ENCODE data around the gene PDXDC1. TPM values are rescaled to one million over a fixed set of nuclear protein-coding genes. Genes with fewer than 3 reads are reported as not detected.
A peak's percentile ranks its signal among the peaks of the same experiment; 100 is the strongest.
"Not testable (repeated sequence)": the region's sequence is repeated elsewhere in the genome, so short reads cannot be mapped to it uniquely, and the experiment has no call there.

The PDXDC1 gene
- total and polyA plus RNA-seq, 8 donors: 51.5 to 82.8 (median 72.8) TPM

DNA sequence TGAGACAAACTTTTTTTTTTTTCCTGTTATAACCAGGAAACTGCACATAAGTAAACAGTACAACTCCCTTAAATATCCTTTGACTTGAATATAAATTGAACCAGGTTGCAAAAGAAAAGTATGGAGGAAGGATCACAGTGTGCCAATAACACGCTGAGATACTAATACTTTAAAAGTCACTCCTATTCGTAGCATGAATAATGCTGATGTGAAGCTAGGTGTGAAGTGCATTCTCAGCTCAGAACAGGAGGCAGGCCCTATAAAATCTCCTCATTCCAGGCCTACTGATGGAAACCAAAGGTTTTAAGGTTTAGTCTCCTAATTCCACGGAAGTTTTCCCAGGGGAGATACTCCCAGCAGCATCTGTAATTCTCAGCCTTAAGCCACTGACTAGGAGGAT is 25.0 kb downstream of the PDXDC1 start:
- intact Hi-C loops (cut with DNase I): not testable (repeated sequence)

DNA sequence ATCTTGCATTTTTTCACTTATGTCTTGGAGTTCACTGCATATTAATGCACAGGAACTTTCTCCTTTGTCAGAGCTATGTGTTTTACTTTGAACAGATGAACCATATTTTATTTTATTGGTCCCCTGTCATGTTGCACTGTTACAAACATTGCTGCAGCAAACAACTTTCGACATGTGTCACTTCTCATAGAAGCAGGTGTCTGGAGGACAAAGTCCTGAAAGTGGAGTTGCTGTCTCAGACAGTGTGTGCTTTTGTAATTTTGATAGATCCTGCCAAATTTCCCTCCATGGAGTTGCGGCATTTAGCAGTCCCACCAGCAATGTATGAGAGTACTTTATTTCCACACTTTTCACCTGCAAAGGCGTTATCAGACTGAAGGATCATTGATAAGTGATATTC is 27.6 kb downstream of the PDXDC1 start:
- H3K9me3 ChIP-seq; H3K4me1 ChIP-seq; H3K27ac ChIP-seq; ATAC-seq; H3K4me3 ChIP-seq; FAIRE-seq; intact Hi-C loops (cut with DNase I); H3K27me3 ChIP-seq; DNase-seq: not testable (repeated sequence)
- H3K36me3 ChIP-seq: peaks cover 0 to 31% (median 20%) of the 10 kb centered on the region in 3 donors
- 48 to 53% methylated on average over 1 of the region's 3 CpGs for WGBS, 2 donors

More for the DNA sequence above, 25.0 kb downstream of the PDXDC1 start:
- DNase-seq, H3K27me3 ChIP-seq, H3K4me3 ChIP-seq, H3K9me3 ChIP-seq, H3K4me1 ChIP-seq, FAIRE-seq, H3K27ac ChIP-seq: not testable (repeated sequence)
- peak in 1 of 4 donors; percentile 4 for ATAC-seq
- WGBS, 2 donors: 84 to 89% methylated on average over 3 of the region's 3 CpGs
- peaks cover 0 to 19% (median 12%) of the 10 kb centered on the region in 3 donors for H3K36me3 ChIP-seq

DNA sequence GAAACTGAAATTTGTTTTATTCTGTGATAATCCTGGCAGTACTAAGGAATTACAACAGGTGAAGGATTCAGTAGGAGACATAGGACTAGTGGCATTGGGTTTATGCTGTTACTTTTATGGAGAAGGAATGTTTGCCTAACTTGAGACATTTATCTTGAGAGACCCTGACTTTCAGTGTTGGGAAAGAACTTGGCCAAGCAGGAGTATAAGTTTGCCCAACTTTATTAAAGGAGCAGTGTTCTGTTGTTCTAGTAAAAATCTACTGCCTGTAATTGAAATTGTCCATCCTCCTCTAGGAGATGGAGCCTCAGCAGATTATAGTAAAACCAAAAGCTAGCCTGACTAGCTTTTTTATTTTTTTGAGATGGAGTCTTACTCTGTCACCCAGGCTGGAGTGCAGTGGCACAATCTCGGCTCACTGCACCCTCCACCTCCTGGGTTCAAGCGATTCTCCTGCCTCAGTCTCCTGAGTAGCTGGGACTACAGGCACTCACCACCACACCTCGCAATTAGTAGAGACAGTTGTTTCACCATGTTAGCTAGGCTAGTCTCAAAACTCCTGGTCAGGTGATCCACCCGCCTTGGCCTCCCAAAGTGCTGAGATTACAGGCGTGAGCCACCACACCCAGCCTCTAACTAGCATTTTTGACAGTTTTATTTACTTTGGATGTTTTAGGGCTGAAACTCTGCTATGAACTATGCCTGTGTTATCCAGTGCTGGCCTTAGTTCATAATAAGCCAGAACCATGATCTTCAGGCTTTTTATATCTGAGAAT is 30.7 kb downstream of the PDXDC1 start:
- FAIRE-seq; H3K4me3 ChIP-seq; H3K9me3 ChIP-seq; H3K4me1 ChIP-seq; intact Hi-C loops (cut with DNase I); DNase-seq; H3K27ac ChIP-seq; H3K27me3 ChIP-seq: not testable (repeated sequence)
- peaks cover 3 to 41% (median 25%) of the 10 kb centered on the region in 3 donors for H3K36me3 ChIP-seq
- 82 to 83% methylated on average over 5 of the region's 5 CpGs for WGBS, 2 donors
- ATAC-seq: peak in 1 of 4 donors; percentile 31

DNA sequence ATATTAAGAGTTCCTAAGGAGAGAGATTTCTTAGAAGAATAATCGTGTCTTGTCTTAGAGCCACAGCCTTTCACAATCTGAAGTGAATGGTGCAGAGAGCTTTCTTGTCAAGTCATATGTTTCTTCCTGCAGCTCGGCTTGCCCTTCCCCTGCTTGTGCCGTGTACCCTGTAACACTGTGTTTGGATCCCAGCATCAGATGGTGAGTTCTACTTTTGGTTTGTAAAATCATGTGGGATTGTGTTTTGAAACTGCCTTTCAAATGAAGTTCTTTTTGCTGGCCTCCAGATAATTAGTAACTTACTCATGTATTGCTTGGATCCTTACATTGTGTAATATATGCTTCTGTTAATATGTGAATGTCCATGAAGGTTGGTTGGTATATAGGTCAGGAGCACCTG is 33.8 kb downstream of the PDXDC1 start:
- H3K4me1 ChIP-seq; DNase-seq; H3K27me3 ChIP-seq; FAIRE-seq; intact Hi-C loops (cut with DNase I); H3K9me3 ChIP-seq; ATAC-seq; H3K4me3 ChIP-seq; H3K27ac ChIP-seq: not testable (repeated sequence)
- WGBS, 2 donors: 86 to 92% methylated on average over 3 of the region's 3 CpGs
- peaks cover 3 to 61% (median 31%) of the 10 kb centered on the region in 3 donors for H3K36me3 ChIP-seq

DNA sequence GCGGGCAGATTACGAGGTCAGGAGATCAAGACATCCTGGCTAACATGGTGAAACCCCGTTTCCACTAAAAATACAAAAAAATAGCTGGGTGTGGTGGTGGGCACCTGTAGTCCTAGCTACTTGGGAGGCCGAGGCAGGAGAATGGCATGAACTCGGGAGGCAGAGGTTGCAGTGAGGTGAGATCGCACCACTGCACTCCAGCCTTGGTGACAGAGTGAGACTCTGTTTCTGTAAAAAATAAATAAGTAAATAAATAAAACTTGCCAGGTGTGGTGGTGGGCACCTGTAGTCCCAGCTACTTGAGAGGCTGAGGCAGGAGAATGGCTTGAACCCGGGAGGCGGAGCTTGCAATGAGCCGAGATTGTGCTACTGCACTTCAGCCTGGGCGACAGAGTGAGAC is 38.1 kb downstream of the PDXDC1 start:
- ATAC-seq; H3K27ac ChIP-seq; H3K4me1 ChIP-seq; intact Hi-C loops (cut with DNase I); H3K27me3 ChIP-seq; DNase-seq; H3K9me3 ChIP-seq; FAIRE-seq; H3K4me3 ChIP-seq: not testable (repeated sequence)
- WGBS, 2 donors: 97 to 98% methylated on average over 10 of the region's 10 CpGs
- H3K36me3 ChIP-seq: peaks cover 3 to 53% (median 15%) of the 10 kb centered on the region in 3 donors

DNA sequence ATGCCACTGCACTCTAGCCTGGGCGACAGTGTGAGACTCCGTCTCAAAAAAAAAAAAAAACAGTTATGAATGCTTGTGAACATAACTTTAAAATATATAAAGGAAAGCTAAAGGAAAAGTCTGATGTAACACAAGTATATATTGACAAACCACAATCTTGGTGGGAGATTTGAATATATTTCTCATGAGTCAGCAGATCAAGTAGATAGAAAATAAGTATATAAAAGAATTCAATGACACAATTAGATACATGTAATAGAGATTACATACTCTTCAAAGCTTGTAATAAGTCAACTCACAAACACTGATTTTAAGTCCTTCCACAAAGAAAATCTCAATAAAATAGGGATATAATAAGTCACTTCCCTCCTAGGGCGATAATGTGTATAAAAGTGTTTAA is 40.8 kb downstream of the PDXDC1 start:
- intact Hi-C loops (cut with DNase I); ATAC-seq; DNase-seq; H3K4me1 ChIP-seq; FAIRE-seq; H3K4me3 ChIP-seq; H3K9me3 ChIP-seq; H3K27ac ChIP-seq; H3K27me3 ChIP-seq: not testable (repeated sequence)
- H3K36me3 ChIP-seq: peaks cover 0 to 56% (median 21%) of the 10 kb centered on the region in 3 donors
- 92 to 99% methylated on average over 3 of the region's 3 CpGs for WGBS, 2 donors

DNA sequence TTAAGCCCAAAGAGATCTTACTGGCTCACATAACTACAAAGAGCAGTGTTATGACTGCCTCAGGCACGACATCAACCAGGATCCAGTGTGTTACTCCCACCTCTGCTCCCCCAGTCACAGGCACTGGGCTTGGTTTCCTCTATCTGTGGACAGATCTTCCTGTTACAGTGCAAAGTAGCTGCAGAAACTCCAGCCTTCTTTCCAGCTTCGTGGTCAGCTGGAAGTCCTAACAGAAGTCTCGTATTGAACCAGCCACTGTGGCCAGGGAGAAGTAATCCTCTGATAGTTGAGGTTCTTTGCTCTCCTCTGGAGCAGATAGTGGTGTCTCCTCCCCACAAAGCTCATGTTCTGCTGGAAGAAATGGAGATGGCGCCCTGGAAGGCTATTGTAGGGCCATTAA is 41.5 kb downstream of the PDXDC1 start:
- intact Hi-C loops (cut with DNase I); H3K4me3 ChIP-seq; H3K27me3 ChIP-seq; FAIRE-seq; H3K9me3 ChIP-seq; DNase-seq; H3K4me1 ChIP-seq: not testable (repeated sequence)
- 80 to 85% methylated on average over 4 of the region's 4 CpGs for WGBS, 2 donors
- Histone ChIP-seq H3K27ac (peak overlapping the region in 1 of 4 donors; percentile 9), H3K36me3 (peaks cover 0 to 49% (median 16%) of the 10 kb centered on the region in 3 donors)
- ATAC-seq: peak in 3 of 4 donors; percentile 5 to 11 (median 7)

DNA sequence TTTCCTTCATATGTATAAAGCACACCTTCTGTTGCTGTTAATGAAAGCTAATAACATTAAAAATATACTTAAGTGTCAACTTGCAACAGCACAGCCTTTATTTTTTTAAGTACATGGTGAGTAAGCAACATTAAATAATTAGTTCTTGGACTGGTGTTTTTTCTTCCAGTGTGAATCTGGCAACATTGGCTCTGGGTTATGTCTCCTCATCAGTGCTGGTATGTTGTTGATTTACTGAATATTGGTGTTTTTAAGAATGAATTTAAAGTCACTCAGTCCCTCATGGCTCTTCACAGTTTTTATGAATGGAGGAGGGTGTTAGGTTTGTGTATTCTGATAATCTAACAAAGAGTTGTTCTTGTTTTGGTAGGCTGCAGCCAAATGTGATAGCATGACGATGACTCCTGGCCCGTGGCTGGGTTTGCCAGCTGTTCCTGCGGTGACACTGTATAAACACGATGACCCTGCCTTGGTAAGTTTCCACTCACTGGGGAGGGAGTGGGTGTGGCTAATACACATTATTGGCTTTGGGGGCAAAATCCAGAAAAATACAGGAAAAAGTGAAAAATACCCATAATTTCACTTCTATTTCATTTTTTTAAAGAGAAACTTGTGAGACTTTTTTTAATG is 42.2 kb downstream of the PDXDC1 start:
- intact Hi-C loops (cut with DNase I); H3K4me1 ChIP-seq; H3K27ac ChIP-seq; H3K9me3 ChIP-seq; H3K27me3 ChIP-seq; FAIRE-seq; H3K4me3 ChIP-seq: not testable (repeated sequence)
- 5 to 6% methylated on average over 4 of the region's 4 CpGs for WGBS, 2 donors
- ATAC-seq: peak; percentile 74 to 80 (median 78)
- peak in 2 of 6 donors; percentile 52 to 54 for DNase-seq
- H3K36me3 ChIP-seq: peaks cover 0 to 50% (median 16%) of the 10 kb centered on the region in 3 donors

DNA sequence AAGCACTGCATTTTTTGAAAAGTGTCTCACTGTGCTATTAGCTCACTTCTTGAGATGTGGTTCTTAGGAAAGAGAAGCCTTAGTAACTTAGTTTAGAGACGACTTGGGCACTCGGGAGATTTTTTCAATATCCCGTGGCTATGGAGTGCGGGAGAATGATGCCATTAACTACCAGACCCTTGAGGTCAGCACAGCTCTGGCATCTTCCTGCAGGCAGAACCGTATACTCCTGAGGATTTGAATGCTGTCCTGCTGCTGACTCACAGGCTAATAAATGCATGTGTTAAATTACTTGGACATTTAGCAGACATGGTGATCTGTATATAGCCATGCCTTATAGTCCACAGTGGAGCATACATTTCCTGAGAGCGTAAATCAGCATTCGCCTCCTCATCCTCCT is 46.6 kb downstream of the PDXDC1 start:
- H3K27ac ChIP-seq; intact Hi-C loops (cut with DNase I); FAIRE-seq; ATAC-seq; H3K4me3 ChIP-seq; DNase-seq; H3K9me3 ChIP-seq; H3K27me3 ChIP-seq; H3K4me1 ChIP-seq: not testable (repeated sequence)
- WGBS, 2 donors: 87 to 88% methylated on average over 7 of the region's 7 CpGs
- peaks cover 3 to 47% (median 28%) of the 10 kb centered on the region in 3 donors for H3K36me3 ChIP-seq
